Fibroblast of lung (primary cell): ENCODE measurements around the gene GNG12.

Source experiments
- CTCF ChIP-seq, 2 donors: IDR thresholded peaks in 1 of 2; conservative IDR thresholded peaks in 1 of 2; 1 replicate in 1 of 2; 2 replicates in 1 of 2; pipeline ENCODE4 v1.5.1; 2011 to 2012; ENCODE audit warnings: low read length in 2 of 2, control low read depth in 1 of 2, inconsistent platforms in 1 of 2, low read depth in 1 of 2, mild to moderate bottlenecking in 1 of 2
- EZH2 ChIP-seq: IDR thresholded peaks from 2 replicates; pipeline ENCODE4 v1.5.1; 2012; ENCODE audit warnings: low read length, control low read depth, mild to moderate bottlenecking; ENCODE audit errors: missing control alignments

GRCh38 chr1:67830226-67830625, 3.0 kb downstream of the GNG12 start:
- TF ChIP-seq CTCF (conservative IDR thresholded peaks at IDR 0.05 in 1 of 2, IDR thresholded peaks at IDR 0.05 in 1 of 2; ENCODE audit: low read depth in 1 of 2, low read length in 2 of 2) (no peak), EZH2 (no peak)
